ENCODE data around the gene FGFR1OP2.

GRCh38 chr12:26906704-26907103 lies 31.6 kb upstream of the FGFR1OP2 start:
- TF ChIP-seq CTCF (IDR thresholded peaks at IDR 0.05): no peak
- no peak for TF ChIP-seq POLR2A (IDR thresholded peaks at IDR 0.05)

All from body of pancreas (tissue), 4 donors.